H9 (cell line): ENCODE results near the gene UBE2Q1. TPM values are rescaled to one million over a fixed set of nuclear protein-coding genes. Genes with fewer than 3 reads are reported as not detected.

Experiments used
- DNase-seq: peaks from one replicate; pipeline ENCODE4 v3.0.0-alpha.2; 2017
- H2AFZ ChIP-seq: one replicate; pipeline ENCODE4 v1.6.1; 2013; ENCODE audit warnings: mild to moderate bottlenecking, low read length, control low read depth, moderate library complexity
- H2AK5ac ChIP-seq: 2 replicates; pipeline ENCODE4 v1.6.1; 2013; ENCODE audit warnings: low read length, control low read depth, mixed read lengths; ENCODE audit not compliant: insufficient read length
- H2BK120ac ChIP-seq: one replicate; pipeline ENCODE4 v1.6.1; 2013; ENCODE audit warnings: low read depth, mild to moderate bottlenecking, low read length, control low read depth, inconsistent platforms; ENCODE audit not compliant: poor library complexity, severe bottlenecking
- H2BK12ac ChIP-seq: 2 replicates; pipeline ENCODE4 v1.6.1; 2013; ENCODE audit warnings: low read length, control low read depth, mixed read lengths, low read depth; ENCODE audit not compliant: insufficient read length
- H2BK15ac ChIP-seq: 2 replicates; pipeline ENCODE4 v1.6.1; 2013; ENCODE audit warnings: low read depth, low read length, control low read depth
- H2BK20ac ChIP-seq: one replicate; pipeline ENCODE4 v1.6.1; 2013; ENCODE audit warnings: low read depth, mild to moderate bottlenecking, low read length, control low read depth, inconsistent platforms; ENCODE audit not compliant: poor library complexity, severe bottlenecking
- H2BK5ac ChIP-seq: 2 replicates; pipeline ENCODE4 v1.6.1; 2013; ENCODE audit warnings: low read length, control low read depth, mixed read lengths; ENCODE audit not compliant: insufficient read length
- H3K14ac ChIP-seq: 2 replicates; pipeline ENCODE4 v1.6.1; 2013; ENCODE audit warnings: low read length, control low read depth; ENCODE audit not compliant: insufficient read depth
- H3K18ac ChIP-seq: 2 replicates; pipeline ENCODE4 v1.6.1; 2013; ENCODE audit warnings: low read depth, mild to moderate bottlenecking, mixed read lengths, low read length, control low read depth; ENCODE audit not compliant: insufficient read length
- H3K23ac ChIP-seq: 2 replicates; pipeline ENCODE4 v1.6.1; 2013; ENCODE audit warnings: low read length, control low read depth, mixed read lengths, low read depth; ENCODE audit not compliant: insufficient read length
- H3K23me2 ChIP-seq: 2 replicates; pipeline ENCODE4 v1.6.1; 2013; ENCODE audit warnings: low read depth, mild to moderate bottlenecking, mixed read lengths, low read length, control low read depth; ENCODE audit not compliant: insufficient read length, poor library complexity, severe bottlenecking
- H3K27ac ChIP-seq: 2 replicates; pipeline ENCODE4 v1.5.1; 2013; ENCODE audit warnings: low read length, control low read depth, mixed read lengths, low read depth; ENCODE audit not compliant: insufficient read length
- H3K27me3 ChIP-seq: 2 replicates; pipeline ENCODE4 v1.6.1; 2013; ENCODE audit warnings: low read length, control low read depth, inconsistent platforms; ENCODE audit not compliant: insufficient read depth
- H3K4ac ChIP-seq: 2 replicates; pipeline ENCODE4 v1.6.1; 2013; ENCODE audit warnings: low read depth, mild to moderate bottlenecking, control low read depth, inconsistent platforms, low read length, moderate library complexity
- H3K4me1 ChIP-seq: 2 replicates; pipeline ENCODE4 v1.6.1; 2013; ENCODE audit warnings: low read length, control low read depth, inconsistent platforms; ENCODE audit not compliant: insufficient read depth
- H3K4me2 ChIP-seq: 2 replicates; pipeline ENCODE4 v1.6.1; 2013; ENCODE audit warnings: low read length, control low read depth, mixed read lengths; ENCODE audit not compliant: insufficient read length, insufficient read depth
- H3K56ac ChIP-seq: 2 replicates; pipeline ENCODE4 v1.6.1; 2013; ENCODE audit warnings: low read depth, mild to moderate bottlenecking, mixed read lengths, low read length, control low read depth; ENCODE audit not compliant: insufficient read length
- H3K79me1 ChIP-seq: 2 replicates; pipeline ENCODE4 v1.6.1; 2013; ENCODE audit warnings: low read depth, mild to moderate bottlenecking, moderate library complexity, low read length, control low read depth, inconsistent platforms; ENCODE audit not compliant: insufficient read depth, poor library complexity, severe bottlenecking
- H3K79me2 ChIP-seq: 2 replicates; pipeline ENCODE4 v1.6.1; 2013; ENCODE audit warnings: low read length, control low read depth, inconsistent platforms; ENCODE audit not compliant: insufficient read depth
- H3K9ac ChIP-seq: 2 replicates; pipeline ENCODE4 v1.6.1; 2013; ENCODE audit warnings: low read length, control low read depth, mixed read lengths; ENCODE audit not compliant: insufficient read length; ENCODE audit errors: extremely low read depth
- H3K9me3 ChIP-seq: one replicate; pipeline ENCODE4 v1.6.1; 2013; ENCODE audit warnings: low read depth, low read length, inconsistent platforms; ENCODE audit not compliant: control insufficient read depth
- H3T11ph ChIP-seq: one replicate; pipeline ENCODE4 v1.6.1; 2013; ENCODE audit warnings: mild to moderate bottlenecking, low read length, control low read depth, inconsistent platforms
- H4K20me1 ChIP-seq: one replicate; pipeline ENCODE4 v1.6.1; 2013; ENCODE audit not compliant: control insufficient read depth, insufficient read length, insufficient read depth
- H4K5ac ChIP-seq: 2 replicates; pipeline ENCODE4 v1.6.1; 2013; ENCODE audit warnings: low read depth, mild to moderate bottlenecking, mixed read lengths, low read length, control low read depth; ENCODE audit not compliant: insufficient read length
- H4K8ac ChIP-seq: replicated peaks from 2 replicates; pipeline ENCODE4 v1.6.1; 2013; ENCODE audit warnings: low read length, control low read depth, mixed read lengths, low read depth; ENCODE audit not compliant: insufficient read length
- H4K91ac ChIP-seq: 2 replicates; pipeline ENCODE4 v1.6.1; 2013; ENCODE audit warnings: low read depth, mild to moderate bottlenecking, moderate library complexity, mixed read lengths, low read length, control low read depth; ENCODE audit not compliant: insufficient read length
- H3K27ac Mint-ChIP-seq, 3 experiments: 2 replicates in 2 of 3; 3 replicates in 1 of 3; pipeline ENCODE4 v1.8.0; 2020 to 2021; ENCODE audit warnings: mixed read lengths in 3 of 3, mild to moderate bottlenecking in 1 of 3, moderate library complexity in 1 of 3
- H3K27me3 Mint-ChIP-seq: 2 replicates; pipeline ENCODE4 v1.8.0; 2021; ENCODE audit warnings: low read depth, mild to moderate bottlenecking, moderate library complexity, mixed read lengths
- H3K36me3 Mint-ChIP-seq, 3 experiments: 2 replicates in 2 of 3; 3 replicates in 1 of 3; pipeline ENCODE4 v1.8.0; 2020 to 2021; ENCODE audit warnings: low read depth in 3 of 3, mixed read lengths in 3 of 3; ENCODE audit not compliant: insufficient read depth in 1 of 3
- H3K4me1 Mint-ChIP-seq, 2 experiments: 2 replicates each; pipeline ENCODE4 v1.8.0; 2020; ENCODE audit warnings: mixed read lengths in 2 of 2
- H3K4me3 Mint-ChIP-seq, 2 experiments: 2 replicates in 1 of 2; 3 replicates in 1 of 2; pipeline ENCODE4 v1.8.0; 2020 to 2021; ENCODE audit warnings: mild to moderate bottlenecking in 2 of 2, mixed read lengths in 2 of 2, moderate library complexity in 1 of 2
- H3K9me3 Mint-ChIP-seq, 2 experiments: 2 replicates in 1 of 2; 3 replicates in 1 of 2; pipeline ENCODE4 v1.8.0; 2020; ENCODE audit warnings: mild to moderate bottlenecking in 2 of 2, mixed read lengths in 2 of 2, moderate library complexity in 1 of 2
- WGBS: extraction: QIAGEN DNeasy Blood & Tissue Kit; methylation state at CpG from one replicate; pipeline ENCODE4 v1.1.7; 2013; ENCODE audit warnings: missing lambda C conversion rate, low lambda C conversion rate, mixed read lengths; ENCODE audit not compliant: insufficient read length; ENCODE audit errors: extremely low coverage; 5-methylcytosine and 5-hydroxymethylcytosine counted together
- total RNA-seq: library from RNA; stranded (reverse); gene quantifications from 2 replicates; pipeline ENCODE4 v1.2.1, GENCODE V29; 2021
- TF ChIP-seq, protein P1 (sequence below): fragments of 200-600 bp; sonication (generic); conservative IDR thresholded peaks from 3 replicates; pipeline ENCODE4 v1.8.0; 2021; ENCODE audit warnings: antibody characterized with exemption, mild to moderate bottlenecking

The UBE2Q1 gene
- total RNA-seq, 1 experiment from 2014 or later, result 108 TPM

DNA sequence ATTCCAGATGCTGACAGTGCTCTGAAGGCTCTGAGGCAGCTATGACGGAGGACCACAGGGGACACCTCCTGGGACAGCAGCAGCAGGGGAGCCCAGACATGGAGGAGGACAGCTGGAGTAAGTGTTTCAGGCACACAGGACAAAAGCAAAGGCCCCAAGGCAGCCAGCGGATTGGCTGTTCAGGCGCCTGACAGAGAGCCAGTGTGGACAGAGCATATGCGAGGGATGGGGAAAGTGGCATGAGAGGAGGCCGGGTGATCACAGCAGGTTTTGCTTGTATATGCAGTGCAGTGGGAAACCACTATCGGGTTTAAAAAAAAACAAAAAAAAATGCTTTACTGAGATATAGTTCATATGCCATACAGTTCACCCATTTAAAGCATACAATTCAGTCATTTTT is 28.2 kb upstream of the UBE2Q1 start:
- Histone ChIP-seq H3K79me1 (no peaks in the 10 kb centered on the region), H3K18ac (no peak overlapping the region), H4K5ac (no peak overlapping the region), H3K4ac (no peak overlapping the region), H3K9me3 (no peaks in the 10 kb centered on the region), H3K23me2 (no peaks in the 10 kb centered on the region), H2BK12ac (no peak overlapping the region), H4K20me1 (peaks cover 3% of the 10 kb centered on the region), H2BK120ac (no peak overlapping the region), H2BK15ac (no peak overlapping the region), H3K23ac (no peak overlapping the region), H3K27ac (no peak overlapping the region), H4K91ac (no peak overlapping the region), H3K79me2 (no peaks in the 10 kb centered on the region), H3K56ac (no peak overlapping the region), H3K4me2 (no peak overlapping the region), H3K9ac (no peak overlapping the region), H2AFZ (no peak overlapping the region), H3K14ac (no peak overlapping the region), H2BK5ac (no peak overlapping the region), H3K4me1 (no peaks in the 10 kb centered on the region), H2BK20ac (no peak overlapping the region), H4K8ac (no peak overlapping the region), H3T11ph (no peak overlapping the region), H2AK5ac (no peak overlapping the region), H3K27me3 (no peaks in the 10 kb centered on the region)
- TF ChIP-seq, protein P1, sequence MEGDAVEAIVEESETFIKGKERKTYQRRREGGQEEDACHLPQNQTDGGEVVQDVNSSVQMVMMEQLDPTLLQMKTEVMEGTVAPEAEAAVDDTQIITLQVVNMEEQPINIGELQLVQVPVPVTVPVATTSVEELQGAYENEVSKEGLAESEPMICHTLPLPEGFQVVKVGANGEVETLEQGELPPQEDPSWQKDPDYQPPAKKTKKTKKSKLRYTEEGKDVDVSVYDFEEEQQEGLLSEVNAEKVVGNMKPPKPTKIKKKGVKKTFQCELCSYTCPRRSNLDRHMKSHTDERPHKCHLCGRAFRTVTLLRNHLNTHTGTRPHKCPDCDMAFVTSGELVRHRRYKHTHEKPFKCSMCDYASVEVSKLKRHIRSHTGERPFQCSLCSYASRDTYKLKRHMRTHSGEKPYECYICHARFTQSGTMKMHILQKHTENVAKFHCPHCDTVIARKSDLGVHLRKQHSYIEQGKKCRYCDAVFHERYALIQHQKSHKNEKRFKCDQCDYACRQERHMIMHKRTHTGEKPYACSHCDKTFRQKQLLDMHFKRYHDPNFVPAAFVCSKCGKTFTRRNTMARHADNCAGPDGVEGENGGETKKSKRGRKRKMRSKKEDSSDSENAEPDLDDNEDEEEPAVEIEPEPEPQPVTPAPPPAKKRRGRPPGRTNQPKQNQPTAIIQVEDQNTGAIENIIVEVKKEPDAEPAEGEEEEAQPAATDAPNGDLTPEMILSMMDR, result no peak
- no peak overlapping the region for H3K27ac Mint-ChIP-seq
- H3K4me1 Mint-ChIP-seq, result no peaks in the 10 kb centered on the region
- WGBS, result no CpG with 5 or more reads among the region's 6 CpGs
- H3K9me3 Mint-ChIP-seq, result no peaks in the 10 kb centered on the region
- no peak overlapping the region for H3K4me3 Mint-ChIP-seq
- no peak for DNase-seq
- no peaks in the 10 kb centered on the region; the same call in 1 of the 2 replicates for H3K27me3 Mint-ChIP-seq
- H3K36me3 Mint-ChIP-seq, result peaks cover 67 to 99% (median 95%) of the 10 kb centered on the region in 3 experiments; a peak in 6 of 7 replicates
